ENCODE results near the gene ZNF804A.
"Not testable (repeated sequence)": the region's sequence is repeated elsewhere in the genome, so short reads cannot be mapped to it uniquely, and the experiment has no call there.

The ZNF804A gene

GRCh38 chr2:184834699-184835397 is 236.5 kb downstream of the ZNF804A start:
- no peak for DNase-seq

- no peak for DNase-seq
Measured at GRCh38 chr2:184835398-184835715, 237.0 kb downstream of the ZNF804A start.

- DNase-seq, result no peak
Measured at GRCh38 chr2:184847331-184847730, 249.0 kb downstream of the ZNF804A start.

- no peak for DNase-seq
Measured at GRCh38 chr2:184849516-184849915, 251.2 kb downstream of the ZNF804A start.

GRCh38 chr2:184851576-184851975 is 253.2 kb downstream of the ZNF804A start:
- no peak for DNase-seq

GRCh38 chr2:184859187-184859586 is 260.9 kb downstream of the ZNF804A start:
- DNase-seq, result no peak

GRCh38 chr2:184860744-184861143 is 262.4 kb downstream of the ZNF804A start:
- DNase-seq, result no peak

GRCh38 chr2:184875212-184875611 is 276.9 kb downstream of the ZNF804A start:
- no peak for DNase-seq

GRCh38 chr2:184875911-184876310 is 277.6 kb downstream of the ZNF804A start:
- no peak for DNase-seq

- no peak for DNase-seq
Measured at GRCh38 chr2:184877909-184878308, 279.6 kb downstream of the ZNF804A start.

GRCh38 chr2:184879671-184880070 is 281.3 kb downstream of the ZNF804A start:
- no peak for DNase-seq

- DNase-seq, result not testable (repeated sequence)
Measured at GRCh38 chr2:184886585-184886984, 288.3 kb downstream of the ZNF804A start.

- no peak for DNase-seq
Measured at GRCh38 chr2:184890311-184890710, 292.0 kb downstream of the ZNF804A start.

- no peak for DNase-seq
Measured at GRCh38 chr2:184904991-184905390, 306.7 kb downstream of the ZNF804A start.

GRCh38 chr2:184906160-184906559 is 307.8 kb downstream of the ZNF804A start:
- no peak for DNase-seq

GRCh38 chr2:184906709-184907108 is 308.4 kb downstream of the ZNF804A start:
- DNase-seq, result no peak

GRCh38 chr2:184908966-184909365 is 310.6 kb downstream of the ZNF804A start:
- no peak for DNase-seq

- DNase-seq, result no peak
Measured at GRCh38 chr2:184920451-184920965, 322.2 kb downstream of the ZNF804A start.

- DNase-seq, result no peak
Measured at GRCh38 chr2:184921676-184922075, 323.3 kb downstream of the ZNF804A start.

- no peak for DNase-seq
Measured at GRCh38 chr2:184923751-184924150, 325.4 kb downstream of the ZNF804A start.

- no peak for DNase-seq
Measured at GRCh38 chr2:184927040-184927439, 328.7 kb downstream of the ZNF804A start.

GRCh38 chr2:184936761-184937160 is 338.4 kb downstream of the ZNF804A start:
- DNase-seq, result no peak

- no peak for DNase-seq
Measured at GRCh38 chr2:184938221-184938985, 340.1 kb downstream of the ZNF804A start.

GRCh38 chr2:184945326-184945725 is 347.0 kb downstream of the ZNF804A start:
- DNase-seq, result no peak

All from activated CD4-positive, alpha-beta T cell treated with anti-CD3 and anti-CD28 coated beads, Interleukin-2, Interleukin-6, amounts not matched to agents 100 ng/mL and 50 ng/mL, durations not matched to agents 16 hours and 8 hours (primary cell).